ENCODE results near the gene RAB12. TPM values are rescaled to one million over a fixed set of nuclear protein-coding genes. Genes with fewer than 3 reads are reported as not detected.
"Not testable (repeated sequence)": the region's sequence is repeated elsewhere in the genome, so short reads cannot be mapped to it uniquely, and the experiment has no call there.

RAB12 gene
- polyA plus RNA-seq, 1 donor = 54.8 TPM

GRCh38 chr18:8614875-8615274, 5.6 kb downstream of the RAB12 start:
- DNase-seq = no peak

GRCh38 chr18:8615397-8616027, 6.3 kb downstream of the RAB12 start:
- peak; percentile 82 for DNase-seq

- no peak for DNase-seq
Measured at GRCh38 chr18:8616028-8616401, 6.8 kb downstream of the RAB12 start.

GRCh38 chr18:8617907-8618306, 8.7 kb downstream of the RAB12 start:
- no peak for DNase-seq

GRCh38 chr18:8619041-8619440, 9.8 kb downstream of the RAB12 start:
- no peak for DNase-seq

- no peak for DNase-seq
Measured at GRCh38 chr18:8619835-8620577, 10.8 kb downstream of the RAB12 start.

- no peak for DNase-seq
Measured at GRCh38 chr18:8620845-8621244, 11.6 kb downstream of the RAB12 start.

- DNase-seq = not testable (repeated sequence)
Measured at GRCh38 chr18:8622625-8623024, 13.4 kb downstream of the RAB12 start.

- DNase-seq = no peak
Measured at GRCh38 chr18:8623549-8624106, 14.4 kb downstream of the RAB12 start.

- DNase-seq = no peak
Measured at GRCh38 chr18:8625461-8626092, 16.3 kb downstream of the RAB12 start.

- DNase-seq = no peak
Measured at GRCh38 chr18:8626414-8627106, 17.3 kb downstream of the RAB12 start.

GRCh38 chr18:8627107-8627472, 17.9 kb downstream of the RAB12 start:
- no peak for DNase-seq

GRCh38 chr18:8627540-8627939, 18.3 kb downstream of the RAB12 start:
- DNase-seq = no peak

- DNase-seq = no peak
Measured at GRCh38 chr18:8629602-8630001, 20.4 kb downstream of the RAB12 start.

- DNase-seq = no peak
Measured at GRCh38 chr18:8630546-8630945, 21.3 kb downstream of the RAB12 start.

GRCh38 chr18:8631265-8631664, 22.0 kb downstream of the RAB12 start:
- DNase-seq = no peak

GRCh38 chr18:8632386-8632785, 23.1 kb downstream of the RAB12 start:
- DNase-seq = no peak

- DNase-seq = no peak
Measured at GRCh38 chr18:8634508-8634907, 25.3 kb downstream of the RAB12 start.

- no peak for DNase-seq
Measured at GRCh38 chr18:8635087-8635486, 25.9 kb downstream of the RAB12 start.

GRCh38 chr18:8639762-8640161, 30.5 kb downstream of the RAB12 start:
- DNase-seq = no peak

- no peak for DNase-seq
Measured at GRCh38 chr18:8643326-8643878, 34.2 kb downstream of the RAB12 start.

GRCh38 chr18:8647359-8647758, 38.1 kb downstream of the RAB12 start:
- not testable (repeated sequence) for DNase-seq
